ENCODE data around the gene GGACT. TPM values are rescaled to one million over a fixed set of nuclear protein-coding genes. Genes with fewer than 3 reads are reported as not detected.

Gene GGACT
- polyA plus RNA-seq, 1 donor from 2014 or later, result 1.7 TPM

DNA sequence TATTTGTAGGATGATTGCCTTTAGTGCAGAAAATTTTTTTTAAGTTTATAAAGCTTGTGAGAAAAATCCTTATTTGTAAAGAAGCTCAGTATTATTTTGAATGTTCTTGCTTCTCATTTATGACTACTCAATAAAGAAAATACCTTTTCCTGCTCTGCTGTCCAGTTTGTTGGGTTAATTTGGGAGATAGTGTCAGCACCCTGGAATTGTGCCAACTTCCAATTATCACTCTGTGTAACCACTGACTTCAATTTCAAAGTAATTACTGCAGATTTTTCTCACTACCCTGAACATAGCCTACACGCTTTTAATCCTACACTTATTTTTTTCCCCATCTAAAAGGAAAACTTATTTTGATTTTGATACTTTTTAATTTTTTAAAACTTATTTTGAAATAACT lies 93.1 kb downstream of the GGACT start:
- H3K9ac ChIP-seq (ENCODE audit: low read length), result no peak overlapping the region
- H3K27me3 ChIP-seq (ENCODE audit: insufficient read depth, low read depth, low read length), result no peaks in the 10 kb centered on the region
- H3K79me2 ChIP-seq (replicated peaks; ENCODE audit: insufficient read depth, low read length), result no peaks in the 10 kb centered on the region
- H2AFZ ChIP-seq (ENCODE audit: low read depth, low read length), result no peak overlapping the region
- H3K4me3 ChIP-seq (ENCODE audit: low read length), result no peak overlapping the region
- no peak overlapping the region for H3K27ac ChIP-seq (ENCODE audit: low read length)
- TF ChIP-seq EP300 (conservative IDR thresholded peaks at IDR 0.05; ENCODE audit: poor library complexity, severe bottlenecking) (no peak), POLR2AphosphoS5 (IDR thresholded peaks at IDR 0.05) (no peak), TAF1 (IDR thresholded peaks at IDR 0.05; ENCODE audit: low read depth) (no peak), MXI1 (conservative IDR thresholded peaks at IDR 0.05; ENCODE audit: poor library complexity, severe bottlenecking) (no peak), EZH2 (IDR thresholded peaks at IDR 0.05; ENCODE audit: borderline replicate concordance, insufficient read depth, low read length, poor library complexity, severe bottlenecking) (no peak), SMC3 (conservative IDR thresholded peaks at IDR 0.05; ENCODE audit: poor library complexity) (no peak), RAD21 (conservative IDR thresholded peaks at IDR 0.05) (no peak)
- TF ChIP-seq, protein P1, sequence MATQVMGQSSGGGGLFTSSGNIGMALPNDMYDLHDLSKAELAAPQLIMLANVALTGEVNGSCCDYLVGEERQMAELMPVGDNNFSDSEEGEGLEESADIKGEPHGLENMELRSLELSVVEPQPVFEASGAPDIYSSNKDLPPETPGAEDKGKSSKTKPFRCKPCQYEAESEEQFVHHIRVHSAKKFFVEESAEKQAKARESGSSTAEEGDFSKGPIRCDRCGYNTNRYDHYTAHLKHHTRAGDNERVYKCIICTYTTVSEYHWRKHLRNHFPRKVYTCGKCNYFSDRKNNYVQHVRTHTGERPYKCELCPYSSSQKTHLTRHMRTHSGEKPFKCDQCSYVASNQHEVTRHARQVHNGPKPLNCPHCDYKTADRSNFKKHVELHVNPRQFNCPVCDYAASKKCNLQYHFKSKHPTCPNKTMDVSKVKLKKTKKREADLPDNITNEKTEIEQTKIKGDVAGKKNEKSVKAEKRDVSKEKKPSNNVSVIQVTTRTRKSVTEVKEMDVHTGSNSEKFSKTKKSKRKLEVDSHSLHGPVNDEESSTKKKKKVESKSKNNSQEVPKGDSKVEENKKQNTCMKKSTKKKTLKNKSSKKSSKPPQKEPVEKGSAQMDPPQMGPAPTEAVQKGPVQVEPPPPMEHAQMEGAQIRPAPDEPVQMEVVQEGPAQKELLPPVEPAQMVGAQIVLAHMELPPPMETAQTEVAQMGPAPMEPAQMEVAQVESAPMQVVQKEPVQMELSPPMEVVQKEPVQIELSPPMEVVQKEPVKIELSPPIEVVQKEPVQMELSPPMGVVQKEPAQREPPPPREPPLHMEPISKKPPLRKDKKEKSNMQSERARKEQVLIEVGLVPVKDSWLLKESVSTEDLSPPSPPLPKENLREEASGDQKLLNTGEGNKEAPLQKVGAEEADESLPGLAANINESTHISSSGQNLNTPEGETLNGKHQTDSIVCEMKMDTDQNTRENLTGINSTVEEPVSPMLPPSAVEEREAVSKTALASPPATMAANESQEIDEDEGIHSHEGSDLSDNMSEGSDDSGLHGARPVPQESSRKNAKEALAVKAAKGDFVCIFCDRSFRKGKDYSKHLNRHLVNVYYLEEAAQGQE (IDR thresholded peaks at IDR 0.05; ENCODE audit: borderline replicate concordance), result no peak
- TF ChIP-seq, protein P2, sequence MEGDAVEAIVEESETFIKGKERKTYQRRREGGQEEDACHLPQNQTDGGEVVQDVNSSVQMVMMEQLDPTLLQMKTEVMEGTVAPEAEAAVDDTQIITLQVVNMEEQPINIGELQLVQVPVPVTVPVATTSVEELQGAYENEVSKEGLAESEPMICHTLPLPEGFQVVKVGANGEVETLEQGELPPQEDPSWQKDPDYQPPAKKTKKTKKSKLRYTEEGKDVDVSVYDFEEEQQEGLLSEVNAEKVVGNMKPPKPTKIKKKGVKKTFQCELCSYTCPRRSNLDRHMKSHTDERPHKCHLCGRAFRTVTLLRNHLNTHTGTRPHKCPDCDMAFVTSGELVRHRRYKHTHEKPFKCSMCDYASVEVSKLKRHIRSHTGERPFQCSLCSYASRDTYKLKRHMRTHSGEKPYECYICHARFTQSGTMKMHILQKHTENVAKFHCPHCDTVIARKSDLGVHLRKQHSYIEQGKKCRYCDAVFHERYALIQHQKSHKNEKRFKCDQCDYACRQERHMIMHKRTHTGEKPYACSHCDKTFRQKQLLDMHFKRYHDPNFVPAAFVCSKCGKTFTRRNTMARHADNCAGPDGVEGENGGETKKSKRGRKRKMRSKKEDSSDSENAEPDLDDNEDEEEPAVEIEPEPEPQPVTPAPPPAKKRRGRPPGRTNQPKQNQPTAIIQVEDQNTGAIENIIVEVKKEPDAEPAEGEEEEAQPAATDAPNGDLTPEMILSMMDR (IDR thresholded peaks at IDR 0.05; ENCODE audit: poor library complexity, severe bottlenecking), result no peak
- peaks cover 2% of the 10 kb centered on the region for H3K9me3 ChIP-seq (ENCODE audit: low read length)
- no peaks in the 10 kb centered on the region for H3K9me2 ChIP-seq (ENCODE audit: insufficient read depth, low read length)
- no peak overlapping the region for H3K4me2 ChIP-seq (ENCODE audit: low read length)
- no peaks in the 10 kb centered on the region for H3F3A ChIP-seq (ENCODE audit: insufficient read depth, low read length, poor library complexity, severe bottlenecking)
- no peaks in the 10 kb centered on the region for H3K36me3 ChIP-seq (ENCODE audit: insufficient read depth, low read length)
- no peaks in the 10 kb centered on the region for H4K20me1 ChIP-seq (ENCODE audit: insufficient read depth)

DNA sequence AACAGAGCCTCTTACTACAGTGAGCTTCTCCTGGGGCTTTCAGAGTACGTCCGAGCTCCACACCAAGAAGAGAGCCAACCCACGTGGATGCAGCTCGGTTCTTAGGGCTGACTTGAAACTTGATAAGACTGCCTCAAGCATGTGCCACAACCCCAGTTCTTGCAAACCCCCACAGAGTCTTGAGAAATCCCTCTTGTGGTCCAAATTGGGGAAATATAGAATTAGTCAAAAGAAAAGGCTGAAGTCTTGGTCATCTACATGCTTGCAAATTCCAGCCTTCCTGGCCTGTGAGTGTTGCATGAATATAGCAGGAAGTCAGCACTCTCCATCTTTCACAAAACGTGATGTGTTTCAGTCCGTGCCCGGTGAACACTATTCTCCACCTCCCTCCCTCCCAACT lies 95.2 kb downstream of the GGACT start:
- Histone ChIP-seq H4K20me1 (ENCODE audit: insufficient read depth) (no peaks in the 10 kb centered on the region), H3K36me3 (ENCODE audit: insufficient read depth, low read length) (no peaks in the 10 kb centered on the region), H2AFZ (ENCODE audit: low read depth, low read length) (no peak overlapping the region), H3K79me2 (replicated peaks; ENCODE audit: insufficient read depth, low read length) (no peaks in the 10 kb centered on the region), H3K4me3 (ENCODE audit: low read length) (no peak overlapping the region), H3F3A (ENCODE audit: insufficient read depth, low read length, poor library complexity, severe bottlenecking) (no peaks in the 10 kb centered on the region), H3K4me2 (ENCODE audit: low read length) (no peak overlapping the region), H3K9me2 (ENCODE audit: insufficient read depth, low read length) (no peaks in the 10 kb centered on the region), H3K9ac (ENCODE audit: low read length) (no peak overlapping the region), H3K27ac (ENCODE audit: low read length) (no peak overlapping the region), H3K27me3 (ENCODE audit: insufficient read depth, low read depth, low read length) (no peaks in the 10 kb centered on the region), H3K9me3 (ENCODE audit: low read length) (peaks cover 2% of the 10 kb centered on the region)
- TF ChIP-seq EP300 (conservative IDR thresholded peaks at IDR 0.05; ENCODE audit: poor library complexity, severe bottlenecking), result no peak
- TF ChIP-seq SMC3 (conservative IDR thresholded peaks at IDR 0.05; ENCODE audit: poor library complexity), result no peak
- TF ChIP-seq EZH2 (IDR thresholded peaks at IDR 0.05; ENCODE audit: borderline replicate concordance, insufficient read depth, low read length, poor library complexity, severe bottlenecking), result no peak
- TF ChIP-seq, protein P1 (IDR thresholded peaks at IDR 0.05; ENCODE audit: borderline replicate concordance), result no peak
- TF ChIP-seq MXI1 (conservative IDR thresholded peaks at IDR 0.05; ENCODE audit: poor library complexity, severe bottlenecking), result no peak
- no peak for TF ChIP-seq RAD21 (conservative IDR thresholded peaks at IDR 0.05)
- TF ChIP-seq, protein P2 (IDR thresholded peaks at IDR 0.05; ENCODE audit: poor library complexity, severe bottlenecking), result no peak
- no peak for TF ChIP-seq TAF1 (IDR thresholded peaks at IDR 0.05; ENCODE audit: low read depth)
- no peak for TF ChIP-seq POLR2AphosphoS5 (IDR thresholded peaks at IDR 0.05)

Data from neural cell (in vitro differentiated cells).